GM18867 (cell line): ENCODE measurements around the gene KIF17.

ENCODE experiments used
- ATAC-seq: cut with Tn5 transposase; IDR thresholded peaks from one replicate; pipeline ENCODE4 v1.9.1; 2021; ENCODE audit warnings: mild to moderate bottlenecking, moderate library complexity; ENCODE audit not compliant: unreplicated experiment

The KIF17 gene

GRCh38 chr1:20633190-20634064 lies 84.4 kb downstream of the KIF17 start, which contains the start of gene PINK1:
PINK1 (plus strand) TSS chr1:20633458; CDS start chr1:20633549, 91 bp downstream.
- ATAC-seq: peak; percentile 68

GRCh38 chr1:20632386-20632785 lies 85.4 kb downstream of the KIF17 start:
- no peak for ATAC-seq

GRCh38 chr1:20630729-20631128 lies 87.1 kb downstream of the KIF17 start:
- no peak for ATAC-seq

GRCh38 chr1:20626524-20626923 lies 91.3 kb downstream of the KIF17 start:
- no peak for ATAC-seq

GRCh38 chr1:20626098-20626427 lies 91.7 kb downstream of the KIF17 start:
- ATAC-seq: no peak

GRCh38 chr1:20625176-20626097 lies 92.4 kb downstream of the KIF17 start:
- ATAC-seq: no peak

- ATAC-seq: no peak
These were observed 93.1 kb downstream of the KIF17 start for GRCh38 chr1:20624709-20625108.

- ATAC-seq: no peak
These were observed 96.8 kb downstream of the KIF17 start for GRCh38 chr1:20621012-20621411.

GRCh38 chr1:20619999-20620398 lies 97.8 kb downstream of the KIF17 start:
- no peak for ATAC-seq

GRCh38 chr1:20618550-20618949 lies 99.3 kb downstream of the KIF17 start:
- ATAC-seq: no peak

GRCh38 chr1:20616847-20617487 lies 100.8 kb downstream of the KIF17 start:
- ATAC-seq: no peak

- no peak for ATAC-seq
These were observed 101.6 kb downstream of the KIF17 start for GRCh38 chr1:20615946-20616846.

GRCh38 chr1:20614131-20614579 lies 103.7 kb downstream of the KIF17 start:
- no peak for ATAC-seq
